Measurements from ENCODE around the gene BAZ1B.
"Not testable (repeated sequence)": the region's sequence is repeated elsewhere in the genome, so short reads cannot be mapped to it uniquely, and the experiment has no call there.

Gene BAZ1B

GRCh38 chr7:73429622-73430505 is 92.2 kb downstream of the BAZ1B start:
- no peaks in the 10 kb centered on the region for H3K9me3 ChIP-seq
- no peak for TF ChIP-seq Cebpa-rat (IDR thresholded peaks at IDR 0.05)
- no peaks in the 10 kb centered on the region for H3K27me3 ChIP-seq
- H3K4me3 ChIP-seq, result no peak overlapping the region
- peak overlapping the region; percentile 27; the same call in 1 of the 2 replicates for H3K4me2 ChIP-seq
- no peaks in the 10 kb centered on the region for H4K20me1 ChIP-seq
- H3K36me3 ChIP-seq, result no peaks in the 10 kb centered on the region
- H3K4me1 ChIP-seq, result peaks cover 17% of the 10 kb centered on the region
- no peak overlapping the region for H3K27ac ChIP-seq
- H3K9ac ChIP-seq, result no peak overlapping the region

GRCh38 chr7:73429215-73429614 is 92.9 kb downstream of the BAZ1B start:
- Histone ChIP-seq H4K20me1 (no peaks in the 10 kb centered on the region), H3K4me2 (peak overlapping the region; percentile 27; the same call in 1 of the 2 replicates), H3K4me1 (peaks cover 22% of the 10 kb centered on the region), H3K9ac (no peak overlapping the region), H3K36me3 (no peaks in the 10 kb centered on the region), H3K9me3 (no peaks in the 10 kb centered on the region), H3K27me3 (0 out of 2 replicates have a peak, but pooled peaks cover 4% of the 10 kb centered on the region), H3K27ac (no peak overlapping the region), H3K4me3 (no peak overlapping the region)
- TF ChIP-seq Cebpa-rat (IDR thresholded peaks at IDR 0.05), result no peak

DNA sequence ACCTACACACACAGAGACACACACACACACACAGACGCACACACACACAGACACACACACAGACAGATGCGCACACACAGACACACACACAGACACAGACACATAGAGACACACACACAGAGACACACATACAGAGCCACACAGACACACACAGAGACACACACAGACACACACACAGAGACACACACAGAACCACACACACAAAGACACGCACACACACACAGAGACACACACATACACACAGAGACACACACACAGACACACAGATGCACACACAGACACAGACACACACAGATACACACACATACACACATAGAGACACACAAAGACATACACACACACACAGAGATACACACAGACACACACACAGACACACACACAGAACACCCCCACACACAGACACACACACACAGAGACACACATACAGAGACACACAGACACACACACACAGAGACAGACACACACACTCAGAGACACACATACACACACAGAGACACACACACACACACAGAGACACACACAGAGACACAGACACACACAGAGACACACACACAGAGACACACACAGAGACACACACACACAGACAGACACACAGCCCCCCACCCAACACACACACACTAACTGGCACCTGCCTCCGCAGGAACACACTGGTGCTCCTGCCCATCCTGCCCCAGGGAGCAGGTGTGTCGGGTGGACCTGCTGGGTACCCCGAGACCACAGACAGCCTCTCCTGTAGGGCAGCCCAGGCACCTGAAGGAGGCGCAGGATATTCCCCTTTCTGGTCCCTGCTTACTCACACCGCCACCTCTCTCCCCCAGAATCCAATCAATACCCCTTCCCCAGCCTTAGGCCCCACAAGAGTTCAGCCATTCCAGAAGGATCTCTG is 93.9 kb downstream of the BAZ1B start:
- Histone ChIP-seq H3K9me3 (no peaks in the 10 kb centered on the region), H3K9ac (no peak overlapping the region), H3K4me3 (no peak overlapping the region), H3K27ac (no peak overlapping the region), H3K27me3 (0 out of 2 replicates have a peak, but pooled peaks cover 6% of the 10 kb centered on the region), H4K20me1 (no peaks in the 10 kb centered on the region), H3K4me1 (peaks cover 28% of the 10 kb centered on the region), H3K4me2 (no peak overlapping the region), H3K36me3 (no peaks in the 10 kb centered on the region)
- TF ChIP-seq Cebpa-rat (IDR thresholded peaks at IDR 0.05), result no peak

GRCh38 chr7:73426016-73426415 is 96.1 kb downstream of the BAZ1B start:
- no peaks in the 10 kb centered on the region for H3K36me3 ChIP-seq
- H3K4me3 ChIP-seq, result no peak overlapping the region
- H3K27ac ChIP-seq, result no peak overlapping the region
- H3K9ac ChIP-seq, result no peak overlapping the region
- no peaks in the 10 kb centered on the region for H4K20me1 ChIP-seq
- 0 out of 2 replicates have a peak, but pooled peaks cover 6% of the 10 kb centered on the region for H3K27me3 ChIP-seq
- H3K9me3 ChIP-seq, result no peaks in the 10 kb centered on the region
- peaks cover 28% of the 10 kb centered on the region for H3K4me1 ChIP-seq
- no peak overlapping the region for H3K4me2 ChIP-seq
- TF ChIP-seq Cebpa-rat (IDR thresholded peaks at IDR 0.05), result no peak

- TF ChIP-seq Cebpa-rat (IDR thresholded peaks at IDR 0.05), result no peak
- no peaks in the 10 kb centered on the region for H4K20me1 ChIP-seq
- no peaks in the 10 kb centered on the region for H3K36me3 ChIP-seq
- no peak overlapping the region for H3K4me2 ChIP-seq
- H3K27me3 ChIP-seq, result 0 out of 2 replicates have a peak, but pooled peaks cover 6% of the 10 kb centered on the region
- no peak overlapping the region for H3K4me3 ChIP-seq
- H3K9me3 ChIP-seq, result no peaks in the 10 kb centered on the region
- peaks cover 28% of the 10 kb centered on the region for H3K4me1 ChIP-seq
- H3K9ac ChIP-seq, result no peak overlapping the region
- H3K27ac ChIP-seq, result no peak overlapping the region
Observed at GRCh38 chr7:73425356-73425983, 96.6 kb downstream of the BAZ1B start.

- peaks cover 30% of the 10 kb centered on the region for H3K4me1 ChIP-seq
- H3K4me3 ChIP-seq, result no peak overlapping the region
- no peak for TF ChIP-seq Cebpa-rat (IDR thresholded peaks at IDR 0.05)
- 0 out of 2 replicates have a peak, but pooled peaks cover 6% of the 10 kb centered on the region for H3K27me3 ChIP-seq
- no peaks in the 10 kb centered on the region for H3K36me3 ChIP-seq
- H3K9ac ChIP-seq, result no peak overlapping the region
- peak overlapping the region; percentile 80 for H3K4me2 ChIP-seq
- no peaks in the 10 kb centered on the region for H4K20me1 ChIP-seq
- H3K27ac ChIP-seq, result no peak overlapping the region
- H3K9me3 ChIP-seq, result no peaks in the 10 kb centered on the region
Observed at GRCh38 chr7:73424489-73424885, 97.6 kb downstream of the BAZ1B start.

DNA sequence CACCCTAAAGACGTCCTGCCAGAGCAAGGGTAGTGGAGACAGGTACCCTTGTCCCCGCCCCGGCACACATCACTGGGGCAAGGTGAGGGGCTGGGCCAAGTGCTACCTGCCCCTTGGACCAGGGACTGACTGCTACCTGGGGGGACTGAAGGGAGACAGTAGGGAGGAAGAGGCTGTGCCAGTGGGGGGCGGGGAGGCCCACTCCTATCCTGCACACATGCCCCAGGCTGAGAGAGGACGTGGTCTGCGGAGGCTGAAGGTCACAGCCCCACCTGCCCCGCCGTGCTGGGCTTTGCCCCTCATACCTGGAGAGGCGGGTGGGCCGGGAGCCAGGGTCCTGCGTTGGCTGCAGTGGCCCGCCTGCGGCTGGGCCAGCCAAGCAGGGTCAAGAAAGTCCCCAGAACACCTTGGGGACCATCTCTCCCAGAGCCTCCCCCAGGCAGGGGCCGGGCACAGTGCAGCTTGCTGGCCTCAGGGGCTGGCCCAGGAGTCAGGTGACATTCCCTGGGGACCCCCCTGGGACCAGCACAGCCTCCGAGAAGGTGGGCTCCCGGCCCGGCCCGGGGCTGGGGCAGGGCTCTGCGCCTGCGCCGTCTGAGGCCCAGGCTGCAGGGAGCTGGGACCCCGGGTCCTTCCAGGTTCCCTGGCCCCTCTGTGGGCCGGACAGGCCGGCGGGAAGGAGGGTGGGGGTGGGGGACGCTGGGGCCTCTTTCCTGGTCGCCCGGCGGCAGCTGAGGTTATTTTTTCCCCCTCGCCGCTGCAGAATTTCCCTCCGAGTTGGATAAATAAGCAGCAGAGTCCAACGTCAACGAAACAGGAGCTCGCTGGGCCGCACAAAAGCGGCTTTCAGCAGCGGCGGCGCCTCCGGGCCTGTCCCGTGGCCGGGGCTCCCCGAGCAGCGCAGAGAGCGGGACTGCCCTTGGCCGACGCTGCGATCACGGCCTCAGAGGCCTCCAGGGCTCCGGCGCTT is 98.3 kb downstream of the BAZ1B start:
- Histone ChIP-seq H3K4me2 (peak overlapping the region; percentile 80), H3K4me1 (peaks cover 24% of the 10 kb centered on the region), H3K9ac (no peak overlapping the region), H3K27ac (no peak overlapping the region), H4K20me1 (no peaks in the 10 kb centered on the region), H3K4me3 (0 out of 2 replicates have a peak overlapping the region, but pooled peaks have one; percentile 6), H3K36me3 (no peaks in the 10 kb centered on the region), H3K27me3 (0 out of 2 replicates have a peak, but pooled peaks cover 6% of the 10 kb centered on the region), H3K9me3 (no peaks in the 10 kb centered on the region)
- TF ChIP-seq Cebpa-rat (IDR thresholded peaks at IDR 0.05), result no peak

GRCh38 chr7:73420610-73421009 is 101.5 kb downstream of the BAZ1B start:
- not testable (repeated sequence) for H4K20me1 ChIP-seq, H3K9ac ChIP-seq, H3K27ac ChIP-seq, H3K4me3 ChIP-seq, H3K27me3 ChIP-seq, H3K4me2 ChIP-seq, H3K9me3 ChIP-seq, H3K36me3 ChIP-seq
- H3K4me1 ChIP-seq, result peaks cover 34% of the 10 kb centered on the region

- not testable (repeated sequence) for H3K4me3 ChIP-seq, H3K9me3 ChIP-seq, H4K20me1 ChIP-seq, H3K27me3 ChIP-seq, H3K4me2 ChIP-seq, H3K27ac ChIP-seq, H3K36me3 ChIP-seq, H3K9ac ChIP-seq
- peaks cover 34% of the 10 kb centered on the region for H3K4me1 ChIP-seq
Observed at GRCh38 chr7:73420016-73420415, 102.1 kb downstream of the BAZ1B start.

Measured in BLaER1 (cell line).